ENCODE results near the gene PSMA5. TPM values are rescaled to one million over a fixed set of nuclear protein-coding genes. Genes with fewer than 3 reads are reported as not detected.

The PSMA5 gene
- total RNA-seq, 2 donors from 2014 or later: 19.8 to 27.6 TPM

DNA sequence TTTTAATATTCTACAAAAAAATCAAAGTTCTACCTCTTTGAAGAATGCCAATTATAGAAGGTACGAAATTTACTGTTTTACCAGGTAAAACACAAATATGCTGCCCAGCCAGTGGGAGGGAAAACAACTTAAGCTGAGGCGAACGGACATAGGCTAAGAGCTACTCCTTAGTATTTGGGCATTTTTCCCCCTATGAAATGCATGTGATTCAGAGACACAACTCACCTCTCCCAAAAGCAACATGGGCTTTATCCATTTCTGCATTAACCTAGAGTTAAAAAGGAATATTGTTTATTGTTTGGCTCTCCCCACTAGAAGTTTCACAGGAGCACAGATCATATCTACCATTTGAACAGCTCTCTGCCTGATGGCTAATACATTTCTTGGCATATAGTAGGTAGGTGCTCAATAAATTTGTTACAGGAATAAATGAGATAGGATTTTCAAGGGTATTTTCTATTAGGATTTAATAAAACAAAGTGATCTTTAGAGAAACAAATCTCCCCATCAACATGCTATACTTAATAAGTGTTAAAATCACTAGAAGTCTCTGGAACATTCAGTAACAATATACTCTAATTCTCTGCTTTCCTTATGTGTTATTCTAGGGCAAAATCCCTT, 26.1 kb downstream of the PSMA5 start:
- no peak overlapping the region for H3K27ac ChIP-seq
- H3K4me1 ChIP-seq: peaks cover 0 to 34% of the 10 kb centered on the region in 2 donors
- TF ChIP-seq, protein P1, sequence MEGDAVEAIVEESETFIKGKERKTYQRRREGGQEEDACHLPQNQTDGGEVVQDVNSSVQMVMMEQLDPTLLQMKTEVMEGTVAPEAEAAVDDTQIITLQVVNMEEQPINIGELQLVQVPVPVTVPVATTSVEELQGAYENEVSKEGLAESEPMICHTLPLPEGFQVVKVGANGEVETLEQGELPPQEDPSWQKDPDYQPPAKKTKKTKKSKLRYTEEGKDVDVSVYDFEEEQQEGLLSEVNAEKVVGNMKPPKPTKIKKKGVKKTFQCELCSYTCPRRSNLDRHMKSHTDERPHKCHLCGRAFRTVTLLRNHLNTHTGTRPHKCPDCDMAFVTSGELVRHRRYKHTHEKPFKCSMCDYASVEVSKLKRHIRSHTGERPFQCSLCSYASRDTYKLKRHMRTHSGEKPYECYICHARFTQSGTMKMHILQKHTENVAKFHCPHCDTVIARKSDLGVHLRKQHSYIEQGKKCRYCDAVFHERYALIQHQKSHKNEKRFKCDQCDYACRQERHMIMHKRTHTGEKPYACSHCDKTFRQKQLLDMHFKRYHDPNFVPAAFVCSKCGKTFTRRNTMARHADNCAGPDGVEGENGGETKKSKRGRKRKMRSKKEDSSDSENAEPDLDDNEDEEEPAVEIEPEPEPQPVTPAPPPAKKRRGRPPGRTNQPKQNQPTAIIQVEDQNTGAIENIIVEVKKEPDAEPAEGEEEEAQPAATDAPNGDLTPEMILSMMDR (IDR thresholded peaks at IDR 0.05): no peak
- no peaks in the 10 kb centered on the region for H3K9me3 ChIP-seq
- DNase-seq (ENCODE audit: low spot score): no peak
- no peaks in the 10 kb centered on the region for H3K27me3 ChIP-seq
- H3K4me3 ChIP-seq: no peak overlapping the region
- H3K36me3 ChIP-seq: no peaks in the 10 kb centered on the region

DNA sequence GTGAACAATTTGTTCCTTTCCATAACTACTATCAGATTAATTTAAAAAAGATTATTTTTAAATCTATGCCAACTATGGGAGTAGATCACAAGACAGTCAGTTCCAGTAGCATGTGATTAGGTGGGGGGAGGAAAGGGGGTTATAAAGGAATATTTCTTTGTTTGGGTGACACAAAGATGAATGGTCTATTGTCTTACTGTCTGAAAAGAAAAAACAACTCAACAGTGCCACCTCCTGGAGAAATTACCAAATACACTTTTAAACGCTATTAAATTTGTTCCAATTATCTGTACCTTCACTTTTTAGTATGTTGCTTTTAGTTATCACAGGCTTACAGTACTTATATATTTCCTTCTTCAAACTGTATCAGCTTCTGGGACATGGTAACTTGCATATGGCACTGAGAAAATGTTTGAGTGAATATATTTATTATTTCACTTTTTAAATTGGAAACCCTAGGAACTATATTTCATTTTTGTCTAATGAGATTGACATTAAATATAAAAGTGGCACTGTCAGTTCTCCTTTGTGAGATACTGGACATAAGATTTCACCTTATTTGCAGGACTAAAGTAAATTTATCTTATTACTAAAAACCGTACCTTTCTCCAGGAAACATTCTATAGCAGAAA, 26.8 kb downstream of the PSMA5 start:
- Histone ChIP-seq H3K4me1 (peaks cover 0 to 37% of the 10 kb centered on the region in 2 donors), H3K9me3 (no peaks in the 10 kb centered on the region), H3K4me3 (no peak overlapping the region), H3K36me3 (no peaks in the 10 kb centered on the region), H3K27ac (no peak overlapping the region), H3K27me3 (no peaks in the 10 kb centered on the region)
- DNase-seq (ENCODE audit: low spot score): no peak
- TF ChIP-seq, protein P1 (IDR thresholded peaks at IDR 0.05): peak; percentile 55 to 73

DNA sequence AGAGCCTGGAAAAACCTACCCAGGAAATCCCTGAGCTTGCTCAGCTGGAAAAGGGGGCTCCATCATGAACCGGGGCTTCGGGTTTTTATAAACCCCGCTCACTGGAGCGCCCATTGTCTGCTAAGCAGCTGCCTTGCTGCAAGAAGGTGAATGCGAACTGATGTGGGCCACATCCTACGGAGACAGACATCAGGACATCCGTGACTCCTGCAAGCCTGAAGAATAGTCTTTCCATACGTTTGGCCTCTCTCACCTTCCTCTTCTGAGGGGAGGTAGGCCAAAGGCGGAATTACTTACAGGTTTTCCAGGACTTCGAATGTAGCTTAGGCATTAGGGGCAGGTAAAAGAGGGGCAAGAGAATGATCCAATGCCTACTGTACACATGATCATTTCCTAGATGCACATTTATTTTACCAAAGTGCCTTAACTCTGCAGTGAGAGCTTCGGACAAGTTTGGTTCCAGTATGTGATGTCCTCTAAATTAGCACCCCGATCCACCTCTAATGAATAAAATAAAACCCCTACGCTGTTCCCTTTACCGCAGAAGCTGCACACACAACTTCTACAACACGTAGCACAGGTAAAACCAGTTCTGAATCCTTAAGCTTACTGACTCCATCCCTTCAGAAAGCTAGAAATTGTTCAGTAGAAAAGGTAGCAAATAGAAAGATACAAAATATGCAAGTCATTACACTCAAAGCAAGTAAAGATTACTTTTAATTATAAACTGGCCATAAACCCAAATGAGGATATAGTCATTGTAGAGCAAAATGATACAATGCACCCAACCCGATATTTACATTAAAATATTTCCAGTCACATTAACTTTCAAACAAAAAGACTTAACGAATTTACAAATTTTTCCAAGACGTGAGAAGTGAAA, 27.7 kb downstream of the PSMA5 start:
- Histone ChIP-seq H3K4me1 (peaks cover 0 to 46% of the 10 kb centered on the region in 2 donors), H3K9me3 (no peaks in the 10 kb centered on the region), H3K27me3 (no peaks in the 10 kb centered on the region), H3K4me3 (peak overlapping the region; percentile 56 to 63), H3K36me3 (no peaks in the 10 kb centered on the region), H3K27ac (peak overlapping the region; percentile 67 to 81)
- TF ChIP-seq, protein P1 (IDR thresholded peaks at IDR 0.05): no peak
- no peak for DNase-seq (ENCODE audit: low spot score)

DNA sequence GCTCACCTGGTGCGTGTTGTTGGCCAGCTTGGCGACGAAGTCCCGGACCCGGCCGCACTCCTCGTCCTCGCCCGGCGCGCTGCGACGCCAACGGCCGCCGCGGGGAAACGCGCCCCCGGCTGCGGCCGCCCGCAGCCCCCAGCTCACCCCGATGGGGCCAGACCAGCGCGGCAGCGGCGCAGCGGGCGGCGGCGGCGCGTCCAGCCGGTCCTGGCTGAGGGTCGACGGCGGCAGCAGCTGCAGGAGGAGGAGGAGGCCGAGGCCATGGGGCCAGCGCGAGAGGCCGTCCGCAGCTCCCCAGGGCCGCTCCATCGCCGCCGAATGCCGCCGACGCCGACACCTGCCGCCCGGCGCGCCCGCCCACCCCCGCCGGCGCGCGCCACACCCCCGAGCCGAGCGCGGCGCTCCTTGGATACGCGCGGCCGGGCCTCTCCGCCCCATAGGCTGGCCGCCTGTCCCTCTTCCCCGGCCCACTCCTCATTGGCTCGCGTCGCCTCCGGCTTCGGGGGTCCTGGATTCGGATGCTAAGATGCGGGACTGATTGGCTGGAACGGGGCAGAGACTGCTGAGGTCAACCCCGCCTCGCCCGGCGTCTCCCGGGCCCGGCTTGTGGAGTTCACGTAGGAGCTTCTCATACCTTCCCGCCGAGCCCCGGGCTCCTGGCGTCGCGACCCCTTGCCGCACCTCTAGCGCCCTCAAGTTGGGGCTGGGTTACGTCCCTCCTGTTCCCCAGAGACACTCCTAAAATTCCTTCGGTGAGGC, 28.5 kb downstream of the PSMA5 start, which contains the start of gene SORT1:
Gene SORT1, minus strand, starts transcription at position 338 of the 762 bp plus-strand sequence. Its CDS starts 26 bp downstream, at position 312.
- no peaks in the 10 kb centered on the region for H3K9me3 ChIP-seq

More for the DNA sequence above, 28.5 kb downstream of the PSMA5 start, which contains the start of gene SORT1:
- Histone ChIP-seq H3K27ac (peak within 1 kb of the TSS; percentile 87 to 93), H3K4me3 (peak within 1 kb of the TSS; percentile 56 to 63), H3K27me3 (no peaks in the 10 kb centered on the region), H3K4me1 (peaks cover 0 to 54% of the 10 kb centered on the region in 2 donors), H3K36me3 (no peaks in the 10 kb centered on the region)
- TF ChIP-seq, protein P1 (IDR thresholded peaks at IDR 0.05): peak in 1 of 2 donors; percentile 44
- DNase-seq (ENCODE audit: low spot score): peak; percentile 83
